PFSK-1 (cell line): Measurements from ENCODE around the gene PI4KB.

Source experiments
- POLR2AphosphoS5 ChIP-seq: IDR thresholded peaks from 2 replicates; pipeline ENCODE4 v1.6.1; 2012; ENCODE audit warnings: low read depth, mild to moderate bottlenecking, control low read depth, low read length, moderate library complexity
- REST ChIP-seq, 2 experiments: IDR thresholded peaks; 2 replicates each; pipeline versions ENCODE4 v1.6.1 to v1.8.0; 2011 to 2012; ENCODE audit warnings: low read depth in 2 of 2, low read length in 2 of 2, control low read depth in 1 of 2, inconsistent platforms in 1 of 2, mild to moderate bottlenecking in 1 of 2, moderate library complexity in 1 of 2; ENCODE audit not compliant: insufficient read depth in 1 of 2
- SIN3A ChIP-seq: IDR thresholded peaks from 2 replicates; pipeline ENCODE4 v1.6.1; 2012; ENCODE audit warnings: mild to moderate bottlenecking, low read length, moderate library complexity, borderline replicate concordance; ENCODE audit not compliant: insufficient read depth

DNA sequence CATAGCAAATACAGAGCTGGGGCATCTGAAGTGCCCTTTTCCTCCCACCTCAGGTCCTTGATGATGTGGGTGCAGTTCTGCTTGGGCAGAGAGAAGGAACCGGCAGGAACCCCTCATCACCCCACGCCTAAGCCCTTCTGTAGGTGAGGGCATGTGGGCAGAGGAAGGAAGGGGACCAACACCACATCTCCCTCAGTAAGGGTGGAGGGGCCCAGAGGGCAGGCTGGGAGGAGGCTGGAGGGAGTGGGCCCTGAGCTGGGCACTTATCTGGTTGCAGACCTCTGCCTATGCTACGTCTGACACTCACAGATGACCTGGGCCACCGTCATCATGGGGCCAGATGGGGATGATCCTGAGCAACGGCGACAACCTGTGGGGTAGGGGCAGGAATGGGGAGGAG is 34.1 kb downstream of the PI4KB start:
- no peak for TF ChIP-seq REST (IDR thresholded peaks at IDR 0.05; ENCODE audit: insufficient read depth in 1 of 2, low read depth in 2 of 2, low read length in 2 of 2)
- no peak for TF ChIP-seq POLR2AphosphoS5
- no peak for TF ChIP-seq SIN3A
